Stimulated activated CD4-positive, alpha-beta T cell treated with anti-CD3 and anti-CD28 coated beads, Interleukin-2, amount 100 ng/mL, for 4 hours (primary cell): Measurements from ENCODE around the gene TMEM61.
"Not testable (repeated sequence)": the region's sequence is repeated elsewhere in the genome, so short reads cannot be mapped to it uniquely, and the experiment has no call there.

Experiments used
- DNase-seq: peaks from one replicate; pipeline ENCODE4 v3.0.0-alpha.2; 2020; ENCODE audit warnings: low read depth

TMEM61 gene

DNA sequence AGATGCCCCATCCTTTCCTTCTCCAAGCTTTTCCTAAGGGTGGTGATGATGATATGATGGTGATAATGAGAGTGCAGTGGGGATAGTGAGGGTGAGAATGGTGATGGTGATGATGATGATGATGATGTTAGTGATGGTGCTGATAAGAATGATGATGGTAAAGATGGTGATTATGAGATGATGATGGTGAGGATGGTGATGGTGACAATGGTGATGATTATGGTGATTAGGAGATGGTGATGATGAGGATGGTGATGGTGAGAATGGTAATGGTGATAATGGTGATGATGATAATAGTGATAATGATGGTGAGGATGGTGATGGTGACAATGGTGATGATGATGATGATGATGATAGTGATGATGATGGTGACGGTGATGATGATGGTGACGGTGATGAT is 22.3 kb downstream of the TMEM61 start:
- DNase-seq, result no peak

DNA sequence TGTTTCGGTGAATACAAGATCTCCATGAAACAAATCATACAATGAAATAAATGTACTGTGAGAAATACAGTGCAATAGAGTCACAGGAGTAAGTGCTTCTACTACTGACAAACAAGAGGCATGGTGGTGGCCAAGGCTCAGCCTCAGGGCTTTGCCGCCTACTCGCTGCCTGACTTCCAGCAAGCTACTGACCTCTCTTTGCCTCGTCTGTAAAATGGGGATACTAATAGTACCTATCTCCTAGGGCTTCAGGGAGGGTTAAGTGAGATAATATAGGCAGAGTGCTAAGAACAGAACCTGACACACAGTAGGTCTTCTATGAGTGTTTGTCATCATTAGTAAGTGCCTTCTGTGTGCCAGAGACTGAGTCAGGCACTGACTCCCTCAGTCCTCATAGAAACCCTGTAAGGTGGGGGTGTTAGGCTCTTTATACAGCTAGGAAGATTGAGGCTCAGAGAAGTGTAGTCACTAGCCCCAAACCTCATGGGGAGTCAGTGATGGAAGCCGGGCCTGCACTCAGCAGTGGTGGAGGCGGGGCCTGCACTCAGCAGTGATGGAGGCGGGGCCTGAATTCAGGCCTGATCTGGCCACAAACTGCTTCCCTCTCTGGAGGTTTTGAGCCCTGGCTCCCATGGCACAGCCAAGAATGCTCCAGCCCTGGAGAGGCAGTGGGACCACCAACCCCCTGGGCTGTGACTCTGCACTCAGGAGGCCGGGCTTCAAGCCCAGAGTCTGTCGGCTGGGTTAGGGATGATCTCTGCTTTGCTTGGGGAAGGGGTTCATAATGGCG is 25.1 kb downstream of the TMEM61 start:
- no peak for DNase-seq

DNA sequence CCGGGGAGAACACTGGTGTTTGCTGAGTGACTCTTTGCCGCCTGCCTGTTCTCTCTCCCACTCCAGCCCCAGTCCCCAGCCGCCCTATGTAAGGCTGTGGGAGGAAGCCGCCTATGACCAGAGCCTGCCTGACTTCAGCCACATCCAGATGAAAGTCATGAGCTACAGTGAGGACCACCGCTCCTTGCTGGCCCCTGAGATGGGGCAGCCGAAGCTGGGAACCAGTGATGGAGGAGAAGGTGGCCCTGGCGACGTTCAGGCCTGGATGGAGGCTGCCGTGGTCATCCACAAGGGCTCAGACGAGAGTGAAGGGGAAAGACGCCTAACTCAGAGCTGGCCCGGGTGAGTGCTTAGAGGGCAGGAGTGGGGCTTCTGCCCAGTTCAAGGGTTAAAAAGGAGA is 26.5 kb downstream of the TMEM61 start:
- DNase-seq, result no peak

DNA sequence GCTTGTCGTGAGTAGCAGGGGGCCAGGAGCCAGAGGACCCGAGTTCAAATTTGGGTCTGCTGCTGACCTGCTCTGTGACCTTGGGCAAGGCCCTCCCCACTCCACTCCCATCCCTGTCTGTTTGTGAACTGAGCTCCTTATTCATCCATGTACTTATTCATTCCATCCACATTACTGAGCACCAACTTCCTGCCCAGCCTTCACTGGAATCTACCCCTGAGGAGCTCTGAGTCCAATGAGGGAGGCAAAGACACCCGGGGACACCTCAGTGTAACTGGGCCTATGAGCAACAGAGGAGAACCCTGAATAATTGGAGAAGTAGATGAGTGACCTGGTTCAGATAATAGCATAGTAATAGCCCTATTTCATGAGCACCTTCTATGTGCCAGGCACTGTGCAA is 27.2 kb downstream of the TMEM61 start:
- no peak for DNase-seq

DNA sequence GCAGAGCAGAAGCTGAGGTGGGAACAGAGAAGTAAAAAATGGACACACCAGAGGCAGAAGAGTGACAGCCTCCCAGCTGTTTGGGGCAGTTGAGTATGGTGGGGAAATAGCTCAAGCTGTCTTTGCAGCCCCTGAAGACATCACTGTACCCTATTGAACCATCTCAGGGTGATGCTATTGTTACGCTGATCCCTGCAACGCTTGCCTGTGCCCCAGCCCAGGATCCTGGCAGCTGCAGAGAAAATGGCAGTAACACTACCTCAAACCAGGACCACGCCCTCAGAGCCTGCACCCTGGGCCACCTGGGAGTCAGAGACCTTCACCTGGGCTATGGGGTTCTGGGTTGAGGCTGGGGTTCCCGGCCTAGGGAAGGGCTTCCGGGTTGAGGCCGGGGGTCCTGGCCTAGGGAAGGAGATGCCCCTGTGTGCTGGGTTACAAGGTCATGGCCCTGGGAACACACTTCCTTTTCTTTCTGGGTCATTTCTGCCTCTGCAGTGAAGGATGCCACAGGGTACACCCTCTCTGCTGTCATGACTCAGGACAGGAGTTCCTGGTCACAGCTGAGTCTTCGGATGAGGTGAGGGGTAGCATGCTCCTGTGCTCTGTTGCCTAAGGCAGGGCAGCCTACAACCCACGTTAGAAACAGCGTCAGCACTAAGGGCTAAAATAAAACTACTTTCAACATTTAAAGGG is 29.9 kb downstream of the TMEM61 start:
- no peak for DNase-seq

DNA sequence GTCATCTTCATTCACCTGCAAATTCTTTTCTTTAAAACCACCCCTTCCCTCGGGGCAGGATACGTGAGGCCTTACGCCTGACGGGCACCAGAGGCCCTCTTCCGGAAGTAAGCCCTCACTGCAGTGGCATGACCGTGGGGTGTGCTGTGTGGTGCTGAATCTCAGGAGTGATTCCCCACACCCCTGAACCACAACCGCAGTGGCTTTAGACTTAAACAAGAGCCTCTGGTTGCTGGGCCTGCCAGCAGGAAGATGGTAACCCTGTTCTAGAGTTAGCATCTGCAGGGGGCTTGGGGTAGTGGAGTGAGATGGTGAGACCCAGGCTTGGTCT is 30.4 kb downstream of the TMEM61 start:
- no peak for DNase-seq

DNA sequence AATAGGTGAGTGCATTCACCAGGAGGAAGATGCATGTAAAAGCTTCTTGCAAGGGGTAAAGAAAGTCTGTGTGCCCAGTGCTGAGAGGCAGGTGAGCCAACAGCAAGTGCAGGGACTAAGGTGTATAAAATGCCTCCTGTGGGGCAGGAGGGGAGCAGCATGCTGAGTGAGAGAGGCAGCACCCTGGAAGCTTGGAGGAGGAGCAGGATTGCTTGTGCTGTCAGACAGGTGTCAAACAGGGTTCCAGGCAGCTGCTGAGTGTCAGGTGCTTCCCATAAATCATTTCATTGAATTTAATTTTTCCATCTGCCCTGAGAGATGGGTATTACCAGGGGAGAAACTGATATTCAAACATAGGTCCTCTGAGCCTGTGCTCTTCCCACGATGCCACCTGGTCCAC is 32.2 kb downstream of the TMEM61 start:
- DNase-seq, result no peak

DNA sequence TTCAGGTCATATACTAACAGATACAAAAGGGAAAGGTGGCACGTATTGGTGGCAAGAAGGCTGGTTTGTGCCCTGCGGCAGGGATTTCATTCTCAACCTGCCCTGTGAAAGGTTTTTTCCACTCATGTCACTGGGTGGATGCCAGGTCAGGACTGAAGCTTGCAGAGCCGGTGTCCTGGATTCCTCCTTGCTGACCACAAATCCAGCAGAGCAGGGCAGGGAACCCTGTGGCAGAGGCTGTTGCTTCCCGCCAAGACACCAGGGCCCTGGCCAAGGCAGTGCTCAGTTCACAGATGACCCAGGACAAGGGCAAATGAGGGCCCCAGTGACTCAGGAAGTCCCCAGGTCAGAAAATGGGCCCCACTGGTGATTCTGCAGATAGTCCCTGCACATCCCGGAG is 34.7 kb downstream of the TMEM61 start:
- no peak for DNase-seq

DNA sequence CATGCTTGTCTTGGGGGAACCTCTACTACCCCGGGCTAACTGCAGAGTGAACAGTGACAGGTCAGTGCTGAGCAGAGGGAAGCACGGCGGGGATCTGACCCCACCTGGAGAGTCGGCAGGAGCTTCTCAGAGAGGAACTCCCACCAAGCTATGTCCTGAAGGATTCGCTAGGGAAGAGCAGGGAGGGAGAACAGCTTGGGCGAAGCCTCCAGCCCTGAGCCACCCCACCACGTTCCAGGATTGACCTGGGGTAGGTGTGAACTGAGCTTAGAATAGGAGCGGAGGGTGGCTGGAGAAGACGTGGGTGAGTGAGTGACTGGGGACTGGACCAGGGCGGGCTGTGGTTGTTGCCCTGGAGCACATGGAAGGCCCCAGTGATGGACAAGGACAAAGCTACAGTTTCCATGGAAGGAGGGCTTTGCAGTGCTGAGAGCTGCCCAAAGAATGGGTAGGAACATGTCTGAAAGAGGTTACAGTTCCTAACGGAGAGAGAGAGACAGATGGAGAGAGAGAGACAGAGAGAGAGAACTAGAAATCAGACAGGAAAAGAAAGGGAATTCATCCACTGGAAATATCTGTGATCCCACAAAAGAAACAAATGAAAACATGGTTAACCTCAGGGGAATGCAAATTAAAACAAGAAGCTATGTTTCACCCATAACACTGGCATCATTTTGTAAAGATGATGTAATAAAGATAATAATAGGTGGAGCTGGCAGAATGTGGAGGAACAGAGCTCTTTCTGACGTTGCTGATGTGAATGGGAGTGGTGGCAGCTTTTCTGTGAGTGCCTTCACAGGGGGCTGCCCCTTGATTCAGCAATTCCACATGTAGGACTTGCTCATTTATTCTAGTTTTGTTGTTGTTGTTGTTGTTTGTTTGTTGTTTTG is 35.5 kb downstream of the TMEM61 start:
- DNase-seq, result no peak

DNA sequence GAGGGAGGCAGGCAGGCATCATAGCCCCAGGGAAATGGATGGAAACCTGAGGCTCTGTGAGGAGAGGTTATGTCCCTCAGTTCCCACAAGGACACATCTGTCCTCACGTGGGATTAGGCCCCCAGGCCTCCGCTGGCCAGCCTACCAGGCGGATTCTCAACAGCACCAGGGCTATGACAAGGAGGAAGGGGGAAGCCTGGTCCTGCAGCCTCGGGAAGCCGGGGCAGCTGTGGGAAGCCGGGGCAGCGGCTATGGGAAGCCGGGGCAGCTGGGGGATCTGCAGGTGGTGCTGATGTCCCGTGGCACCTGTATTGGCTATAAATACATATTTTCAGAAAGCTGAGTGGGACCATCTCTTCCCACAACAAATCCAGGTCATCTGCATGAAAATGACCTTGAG is 38.0 kb downstream of the TMEM61 start:
- no peak for DNase-seq

DNA sequence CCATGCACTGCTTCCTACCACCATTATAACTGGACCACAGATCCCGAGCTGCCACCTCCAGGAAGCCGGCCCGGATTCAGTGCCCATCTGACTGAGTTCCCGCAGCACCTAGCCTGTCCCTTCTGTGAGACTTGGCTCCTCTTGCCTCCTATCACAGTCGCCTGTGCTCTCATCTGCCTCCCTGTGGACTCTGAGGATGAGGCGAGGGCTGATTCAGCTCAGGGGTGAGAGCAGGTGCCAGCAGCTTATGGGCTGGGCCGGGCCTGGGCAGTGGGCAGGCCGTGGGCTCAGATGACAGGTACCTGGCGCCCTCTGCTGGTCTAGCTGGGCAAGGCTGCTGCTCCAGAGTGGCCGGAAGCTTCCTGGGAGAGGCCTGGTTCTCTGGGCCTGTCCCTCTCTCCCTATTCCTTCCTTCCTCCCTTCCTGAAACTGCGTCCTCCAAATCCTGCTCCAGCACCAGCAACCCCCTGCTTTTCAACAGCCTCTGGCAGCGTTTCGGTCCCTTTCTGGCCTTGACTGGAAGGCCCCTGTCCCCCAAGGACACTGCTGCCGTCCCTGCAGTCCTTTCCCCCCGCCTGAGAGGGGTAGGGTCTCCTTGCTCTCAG is 41.6 kb downstream of the TMEM61 start:
- DNase-seq, result peak; percentile 18

DNA sequence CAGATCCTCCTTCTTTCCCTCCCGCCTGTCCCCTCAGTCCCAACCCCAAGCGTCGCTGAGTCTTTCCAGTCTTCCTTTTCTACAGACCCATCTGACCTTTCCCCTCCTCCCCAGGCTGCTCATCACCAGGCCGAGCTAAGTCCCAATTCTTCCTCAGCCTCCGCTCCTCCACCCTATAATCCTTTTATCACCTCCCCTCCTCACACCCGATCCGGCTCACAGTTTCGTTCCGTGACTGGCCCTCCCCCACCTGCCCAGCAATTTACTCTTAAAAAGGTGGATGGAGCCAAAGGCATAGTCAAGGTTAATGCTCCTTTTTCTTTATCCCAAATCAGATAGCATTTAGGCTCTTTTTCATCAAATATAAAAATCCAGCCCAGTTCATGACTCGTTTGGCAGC is 43.7 kb downstream of the TMEM61 start:
- DNase-seq, result not testable (repeated sequence)

DNA sequence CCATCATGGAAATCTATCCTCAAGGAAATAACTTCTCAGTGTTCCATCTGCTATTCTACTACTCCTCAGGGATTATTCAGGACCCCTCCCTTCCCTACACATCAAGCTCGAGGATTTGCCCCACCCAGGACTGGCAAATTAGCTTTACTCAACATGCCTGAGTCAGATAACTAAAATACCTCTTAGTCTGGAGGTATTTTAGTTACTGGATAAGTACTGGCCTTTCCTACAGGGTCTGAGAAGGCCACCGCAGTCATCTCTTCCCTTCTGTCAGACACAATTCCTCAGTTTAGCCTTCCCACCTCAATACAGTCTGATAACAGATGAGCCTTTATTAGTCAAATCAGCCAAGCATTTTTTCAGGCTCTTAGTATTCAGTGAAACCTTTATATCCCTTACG is 46.3 kb downstream of the TMEM61 start:
- DNase-seq, result not testable (repeated sequence)

DNA sequence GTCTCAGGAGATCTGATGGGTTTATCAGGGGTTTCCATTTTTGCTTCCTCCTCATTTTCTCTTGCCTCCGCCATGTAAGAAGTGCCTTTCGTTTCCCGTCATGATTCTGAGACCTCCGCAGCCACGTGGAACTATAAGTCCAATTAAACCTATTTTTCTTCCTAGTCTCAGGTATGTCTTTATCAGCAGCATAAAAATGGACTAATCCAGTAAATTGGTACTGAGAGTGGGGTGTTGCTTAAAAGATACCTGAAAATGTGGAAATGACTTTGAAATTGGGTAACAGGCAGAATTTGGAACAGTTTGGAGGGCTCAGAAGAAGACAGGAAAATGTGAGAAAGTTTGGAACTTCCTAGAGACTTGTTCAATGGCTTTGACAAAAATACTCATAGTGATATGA is 50.7 kb downstream of the TMEM61 start:
- DNase-seq, result not testable (repeated sequence)

DNA sequence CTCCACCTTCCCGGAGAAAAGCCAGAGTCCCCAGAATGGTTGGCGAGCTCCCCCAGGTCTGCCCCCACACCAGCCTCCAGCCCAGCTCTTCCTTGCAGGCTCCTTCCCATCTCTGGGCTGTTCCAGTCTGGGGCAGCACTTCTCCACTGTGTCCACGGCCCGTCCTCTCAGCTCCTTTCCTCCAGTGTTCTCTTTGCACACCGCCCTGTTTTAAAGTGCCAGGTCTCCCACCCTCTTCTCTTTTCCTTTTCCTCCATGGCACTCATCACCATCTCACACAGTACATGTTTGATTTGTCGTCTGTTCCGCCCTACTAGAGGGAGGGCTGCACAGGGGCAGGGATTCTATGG is 52.8 kb downstream of the TMEM61 start:
- no peak for DNase-seq

DNA sequence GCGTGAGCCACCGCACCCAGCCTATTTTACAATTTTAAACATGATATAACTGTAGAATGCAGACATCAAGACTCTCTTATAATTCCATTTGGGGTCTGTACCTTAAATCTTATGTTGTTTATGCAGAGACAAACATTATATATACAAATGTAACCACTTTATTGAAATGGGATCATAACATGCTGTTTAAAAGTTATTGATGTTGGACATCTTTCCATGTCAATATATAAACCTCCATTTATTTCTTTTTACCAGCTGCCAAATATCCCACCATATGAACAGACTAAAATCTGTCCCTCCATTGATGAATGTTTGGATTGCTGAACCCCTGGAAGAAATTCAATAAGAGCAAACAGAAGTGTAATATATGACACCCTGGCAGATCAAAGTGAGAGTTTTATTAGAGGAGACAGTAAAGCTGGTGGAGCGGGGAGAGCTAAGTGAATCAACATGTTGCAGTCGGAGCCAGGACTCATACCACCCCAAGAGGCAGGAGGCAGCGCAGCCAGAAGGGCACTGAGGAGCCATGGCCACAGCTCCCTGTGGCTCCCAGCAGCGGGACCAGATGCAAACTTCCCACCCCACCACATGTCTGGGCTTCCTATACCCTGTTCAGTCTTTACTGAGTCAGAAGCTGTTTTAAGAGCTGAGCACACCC is 54.2 kb downstream of the TMEM61 start:
- no peak for DNase-seq

DNA sequence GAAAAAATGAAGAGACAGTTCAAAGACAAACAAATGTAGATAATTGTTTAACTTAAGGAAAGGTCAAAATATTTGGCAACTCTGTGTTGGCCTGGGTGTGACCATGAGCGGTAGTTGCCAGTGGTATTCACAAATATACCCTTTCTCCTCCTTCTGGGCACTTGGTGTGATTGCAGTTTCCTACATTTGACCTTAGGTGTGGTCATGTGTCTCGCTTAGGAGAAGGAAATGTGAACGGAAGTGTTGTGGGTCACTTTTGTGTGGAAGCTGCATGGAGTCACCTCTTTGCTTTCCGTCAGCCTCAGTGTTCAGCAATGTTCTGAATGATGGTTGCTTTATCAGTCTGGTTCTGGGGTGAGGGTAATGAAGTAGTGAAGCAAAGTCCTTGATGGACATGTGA is 55.5 kb downstream of the TMEM61 start:
- no peak for DNase-seq

DNA sequence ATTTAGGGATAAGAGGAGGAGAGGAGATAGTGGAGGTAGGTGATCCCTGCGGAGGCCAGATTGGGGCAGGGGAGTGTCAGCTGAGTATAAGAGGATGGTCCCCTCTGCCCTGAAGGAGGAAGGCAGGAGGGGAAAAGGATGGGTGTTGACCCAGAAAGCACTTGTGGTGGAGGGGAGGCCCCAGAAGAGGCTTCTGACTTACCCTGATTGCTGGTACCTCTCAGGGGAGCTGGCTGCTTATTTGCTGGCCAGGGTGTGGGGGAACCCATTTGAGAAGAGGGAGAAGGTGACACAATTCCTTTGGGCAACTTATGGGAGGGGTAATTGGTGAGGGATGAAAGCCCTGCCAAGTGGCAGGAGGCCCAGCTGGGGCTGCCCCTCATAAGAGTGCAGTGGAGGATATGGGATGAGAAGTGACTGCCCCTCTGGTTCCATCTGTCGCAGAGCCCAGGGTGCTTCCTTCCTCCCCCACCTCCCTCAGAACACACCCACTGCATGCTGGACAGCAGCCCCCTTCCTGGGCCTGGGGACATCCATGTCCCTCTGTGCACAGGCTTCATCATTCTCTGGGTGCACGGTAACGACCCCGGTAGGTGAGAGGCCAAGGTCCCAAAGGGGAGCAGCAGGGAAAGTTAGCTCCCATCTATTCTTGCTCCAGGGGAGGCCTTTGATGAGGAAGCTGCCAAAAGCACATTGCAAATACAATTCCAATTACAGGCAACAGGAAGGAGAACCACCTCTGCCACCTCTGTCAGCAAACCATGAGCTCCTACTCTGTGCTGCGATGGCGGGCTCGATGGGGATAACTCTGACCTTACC is 57.5 kb downstream of the TMEM61 start:
- DNase-seq, result no peak

DNA sequence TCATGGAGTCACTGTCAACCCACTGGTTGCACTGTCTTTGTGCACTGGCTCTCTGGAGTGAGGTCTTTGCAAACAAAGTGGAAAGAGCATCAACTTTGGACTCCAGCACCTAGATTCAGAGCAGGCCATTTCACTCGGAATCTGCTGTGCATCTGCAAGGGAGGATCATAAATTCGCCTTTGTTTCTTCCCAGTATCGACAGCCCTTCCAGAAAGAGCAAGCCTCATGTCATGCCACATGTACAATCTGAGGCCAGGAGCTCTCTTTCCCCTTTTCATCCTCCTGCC is 58.1 kb downstream of the TMEM61 start:
- DNase-seq, result no peak

DNA sequence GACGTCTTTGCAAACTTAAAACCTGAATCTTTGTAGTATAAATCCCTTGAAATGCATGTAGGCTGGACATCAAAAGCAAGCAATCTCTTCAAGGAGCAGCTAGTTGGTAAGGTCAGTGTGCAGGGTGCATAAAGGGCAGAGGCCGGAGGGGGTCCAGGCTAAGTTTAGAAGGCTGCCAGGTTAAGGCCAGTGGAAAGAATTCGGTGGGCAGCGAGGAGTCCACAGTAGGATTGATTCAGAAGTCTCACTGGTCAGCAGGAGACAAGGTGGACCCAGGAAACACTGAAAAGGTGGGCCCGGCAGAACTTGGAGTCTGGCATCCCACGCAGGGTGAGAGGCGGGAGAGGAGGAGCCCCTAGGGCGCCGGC is 58.5 kb downstream of the TMEM61 start:
- DNase-seq, result no peak

DNA sequence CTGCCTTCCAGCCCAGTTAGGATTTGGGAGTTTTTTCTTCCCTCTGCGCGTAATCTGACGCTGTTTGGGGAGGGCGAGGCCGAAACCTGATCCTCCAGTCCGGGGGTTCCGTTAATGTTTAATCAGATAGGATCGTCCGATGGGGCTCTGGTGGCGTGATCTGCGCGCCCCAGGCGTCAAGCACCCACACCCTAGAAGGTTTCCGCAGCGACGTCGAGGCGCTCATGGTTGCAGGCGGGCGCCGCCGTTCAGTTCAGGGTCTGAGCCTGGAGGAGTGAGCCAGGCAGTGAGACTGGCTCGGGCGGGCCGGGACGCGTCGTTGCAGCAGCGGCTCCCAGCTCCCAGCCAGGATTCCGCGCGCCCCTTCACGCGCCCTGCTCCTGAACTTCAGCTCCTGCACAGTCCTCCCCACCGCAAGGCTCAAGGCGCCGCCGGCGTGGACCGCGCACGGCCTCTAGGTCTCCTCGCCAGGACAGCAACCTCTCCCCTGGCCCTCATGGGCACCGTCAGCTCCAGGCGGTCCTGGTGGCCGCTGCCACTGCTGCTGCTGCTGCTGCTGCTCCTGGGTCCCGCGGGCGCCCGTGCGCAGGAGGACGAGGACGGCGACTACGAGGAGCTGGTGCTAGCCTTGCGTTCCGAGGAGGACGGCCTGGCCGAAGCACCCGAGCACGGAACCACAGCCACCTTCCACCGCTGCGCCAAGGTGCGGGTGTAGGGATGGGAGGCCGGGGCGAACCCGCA is 59.1 kb downstream of the TMEM61 start, which contains the start of gene PCSK9:
TSS of gene PCSK9 (plus strand) at position 207 of the 741 bp plus-strand sequence. CDS start at position 497, 290 bp downstream.
- no peak for DNase-seq
